H1 (cell line): Measurements from ENCODE around the gene CA5A.
A peak's percentile ranks its signal among the peaks of the same experiment; 100 is the strongest.
"Not testable (repeated sequence)": the region's sequence is repeated elsewhere in the genome, so short reads cannot be mapped to it uniquely, and the experiment has no call there.

Experiments
- MAFK ChIP-seq: IDR thresholded peaks from 2 replicates; pipeline ENCODE4 v1.6.1; 2012; ENCODE audit warnings: low read depth, mild to moderate bottlenecking, improper control_type of control experiment, low read length
- POLR2A ChIP-seq, 2 experiments: IDR thresholded peaks; 1 replicate in 1 of 2; 2 replicates in 1 of 2; pipeline ENCODE4 v1.6.1; 2011; ENCODE audit warnings: low read depth in 2 of 2, low read length in 2 of 2, mild to moderate bottlenecking in 2 of 2; ENCODE audit errors: control extremely low read depth in 1 of 2
- SIN3A ChIP-seq, 2 experiments: IDR thresholded peaks in 1 of 2; conservative IDR thresholded peaks in 1 of 2; 2 replicates each; pipeline ENCODE4 v1.6.1; 2011 to 2012; ENCODE audit warnings: low read length in 2 of 2, improper control_type of control experiment in 1 of 2, low read depth in 1 of 2, mild to moderate bottlenecking in 1 of 2
- TCF12 ChIP-seq: IDR thresholded peaks from 2 replicates; pipeline ENCODE4 v1.6.1; 2011; ENCODE audit warnings: low read depth, mild to moderate bottlenecking, low read length

DNA sequence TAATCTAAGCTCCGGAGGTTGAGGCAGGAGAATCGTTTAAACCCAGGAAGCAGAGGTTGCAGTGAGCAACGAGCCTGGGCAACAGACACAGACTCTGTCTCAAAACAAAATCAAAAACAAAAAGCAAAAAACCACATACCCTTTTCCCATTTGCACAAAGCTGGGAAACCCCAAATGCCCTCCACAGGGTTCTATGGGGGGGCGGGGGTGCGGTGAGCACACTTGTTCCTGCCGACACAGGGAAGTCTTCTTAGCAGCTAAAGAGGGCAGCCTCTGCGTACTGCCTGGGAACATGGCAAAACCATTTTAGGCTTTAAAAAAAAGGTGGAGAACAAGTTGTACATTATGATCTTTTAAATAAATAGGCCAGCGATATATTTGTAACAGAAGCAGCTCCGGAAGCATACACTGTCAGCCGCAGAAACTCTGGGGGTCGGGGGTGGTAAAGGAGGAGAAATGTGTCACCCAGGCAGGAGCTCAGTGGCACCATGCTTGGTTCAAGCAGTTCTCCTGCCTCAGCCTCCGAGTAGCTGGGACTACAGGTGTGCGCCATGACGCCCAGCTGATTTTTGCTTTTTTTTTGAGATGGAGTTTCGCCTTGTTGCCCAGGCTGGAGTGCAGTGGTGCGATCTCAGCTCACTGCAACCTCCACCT lies 70.3 kb downstream of the CA5A start:
- 0 out of 3 replicates have a peak, but pooled peaks of 1 of the 2 experiments have one; percentile 18 for TF ChIP-seq POLR2A (IDR thresholded peaks at IDR 0.05; ENCODE audit: control extremely low read depth in 1 of 2, low read depth in 2 of 2, low read length in 2 of 2)
- not testable (repeated sequence) for TF ChIP-seq TCF12; MAFK; SIN3A (conservative IDR thresholded peaks at IDR 0.05 in 1 of 2, IDR thresholded peaks at IDR 0.05 in 1 of 2; ENCODE audit: low read depth in 1 of 2, low read length in 2 of 2)
